Effector memory CD8-positive, alpha-beta T cell (primary cell): Measurements from ENCODE around the gene SNX32.

ENCODE experiments used
- ATAC-seq: fragments of 150-1000 bp; cut with Tn5 transposase; replicated peaks from 2 replicates; pipeline ENCODE4 v1.10.0; 2021; ENCODE audit warnings: mild to moderate bottlenecking, moderate library complexity
- DNase-seq, 3 experiments: peaks; one replicate each; pipeline ENCODE4 v3.0.0; 2021
- H3K27ac Mint-ChIP-seq, 2 donors: one replicate each; pipeline ENCODE4 v1.8.0; 2022; ENCODE audit warnings: mild to moderate bottlenecking in 2 of 2, mixed read lengths in 2 of 2, moderate library complexity in 2 of 2
- H3K27me3 Mint-ChIP-seq, 2 donors: one replicate each; pipeline ENCODE4 v1.8.0; 2022; ENCODE audit warnings: mixed read lengths in 2 of 2
- H3K36me3 Mint-ChIP-seq: one replicate; pipeline ENCODE4 v1.8.0; 2022; ENCODE audit warnings: mild to moderate bottlenecking, moderate library complexity, mixed read lengths; ENCODE audit not compliant: insufficient read depth
- H3K4me1 Mint-ChIP-seq, 2 donors: one replicate each; pipeline ENCODE4 v1.8.0; 2022; ENCODE audit warnings: low read depth in 2 of 2, mixed read lengths in 2 of 2
- H3K4me3 Mint-ChIP-seq, 2 donors: one replicate each; pipeline ENCODE4 v1.8.0; 2022; ENCODE audit warnings: mild to moderate bottlenecking in 2 of 2, mixed read lengths in 2 of 2, moderate library complexity in 2 of 2
- H3K9me3 Mint-ChIP-seq, 2 donors: one replicate each; pipeline ENCODE4 v1.8.0; 2022; ENCODE audit warnings: mixed read lengths in 2 of 2

Gene SNX32

DNA sequence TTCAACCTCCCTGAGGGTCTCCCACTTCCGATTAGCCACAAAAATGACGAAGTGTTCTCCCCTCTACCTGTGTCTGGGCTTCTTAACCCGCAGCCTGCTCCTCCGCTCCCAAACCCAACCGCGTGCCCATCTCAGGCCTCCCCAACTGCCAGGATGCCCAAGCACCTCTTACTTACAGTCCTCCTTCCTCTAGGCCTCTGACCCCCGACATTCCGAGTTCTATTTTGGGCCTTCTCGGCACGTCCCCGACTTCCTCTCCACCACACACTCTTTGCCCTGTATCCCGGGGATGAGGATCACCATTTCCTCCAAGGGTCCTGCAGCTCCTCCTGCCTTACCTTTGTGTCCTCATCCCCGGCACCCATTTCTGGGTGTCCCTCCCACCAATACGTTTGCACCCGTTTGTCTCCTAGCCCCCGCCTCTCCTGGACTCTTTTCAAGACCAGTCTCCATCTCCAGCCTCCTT lies 26.1 kb downstream of the SNX32 start:
- ATAC-seq (no peak), DNase-seq (peak in 1 of 3 experiments; percentile 38)
- peaks cover 47 to 59% of the 10 kb centered on the region in 2 donors for H3K4me1 Mint-ChIP-seq
- no peaks in the 10 kb centered on the region for H3K9me3 Mint-ChIP-seq
- H3K36me3 Mint-ChIP-seq, result peaks cover 78% of the 10 kb centered on the region
- peak overlapping the region; percentile 79 to 92 for H3K27ac Mint-ChIP-seq
- H3K27me3 Mint-ChIP-seq, result no peaks in the 10 kb centered on the region
- peak overlapping the region; percentile 88 to 94 for H3K4me3 Mint-ChIP-seq

- Mint-ChIP-seq H3K9me3 (no peaks in the 10 kb centered on the region), H3K4me1 (peaks cover 49 to 55% of the 10 kb centered on the region in 2 donors), H3K4me3 (peak within 1 kb of the TSS; percentile 88 to 94), H3K36me3 (peaks cover 78% of the 10 kb centered on the region), H3K27me3 (no peaks in the 10 kb centered on the region), H3K27ac (peak within 1 kb of the TSS; percentile 79 to 92)
- peak; percentile 95 to 98 (median 96) for DNase-seq
- ATAC-seq, result peak; percentile 46
These were observed 26.8 kb downstream of the SNX32 start, which contains the start of gene MUS81 for GRCh38 chr11:65860278-65861164. Gene MUS81, plus strand, starts transcription at chr11:65860433. Its CDS starts 321 bp downstream, at chr11:65860754.

- Mint-ChIP-seq H3K9me3 (no peaks in the 10 kb centered on the region), H3K27me3 (no peaks in the 10 kb centered on the region), H3K27ac (peak overlapping the region; percentile 79 to 92), H3K4me3 (peak overlapping the region; percentile 88 to 94), H3K4me1 (peaks cover 45 to 49% of the 10 kb centered on the region in 2 donors), H3K36me3 (peaks cover 77% of the 10 kb centered on the region)
- no peak for ATAC-seq
- DNase-seq, result no peak
These were observed 27.4 kb downstream of the SNX32 start for GRCh38 chr11:65861165-65861505.

- H3K9me3 Mint-ChIP-seq, result no peaks in the 10 kb centered on the region
- peaks cover 76% of the 10 kb centered on the region for H3K36me3 Mint-ChIP-seq
These were observed 27.9 kb downstream of the SNX32 start for GRCh38 chr11:65861533-65862183.

GRCh38 chr11:65862191-65862735 lies 28.5 kb downstream of the SNX32 start:
- Mint-ChIP-seq H3K36me3 (peaks cover 72% of the 10 kb centered on the region), H3K4me3 (peak overlapping the region in 1 of 2 donors; percentile 40), H3K4me1 (peaks cover 37 to 46% of the 10 kb centered on the region in 2 donors), H3K27ac (peak overlapping the region in 1 of 2 donors; percentile 69), H3K9me3 (no peaks in the 10 kb centered on the region), H3K27me3 (no peaks in the 10 kb centered on the region)
- no peak for DNase-seq
- ATAC-seq, result no peak

More at GRCh38 chr11:65861533-65862183, 27.9 kb downstream of the SNX32 start:
- no peaks in the 10 kb centered on the region for H3K27me3 Mint-ChIP-seq
- DNase-seq, result no peak
- no peak for ATAC-seq
- H3K4me3 Mint-ChIP-seq, result peak overlapping the region; percentile 88 to 94
- H3K27ac Mint-ChIP-seq, result peak overlapping the region in 1 of 2 donors; percentile 92
- H3K4me1 Mint-ChIP-seq, result peaks cover 40 to 43% of the 10 kb centered on the region in 2 donors

- Mint-ChIP-seq H3K4me3 (peak overlapping the region in 1 of 2 donors; percentile 40), H3K9me3 (no peaks in the 10 kb centered on the region), H3K27ac (peak overlapping the region in 1 of 2 donors; percentile 69), H3K36me3 (peaks cover 62% of the 10 kb centered on the region), H3K4me1 (peaks cover 37 to 46% of the 10 kb centered on the region in 2 donors), H3K27me3 (no peaks in the 10 kb centered on the region)
- DNase-seq, result no peak
- ATAC-seq, result no peak
These were observed 29.5 kb downstream of the SNX32 start for GRCh38 chr11:65862941-65863888.

GRCh38 chr11:65863889-65864705 lies 30.3 kb downstream of the SNX32 start:
- Mint-ChIP-seq H3K4me3 (no peak overlapping the region), H3K4me1 (peaks cover 28 to 37% of the 10 kb centered on the region in 2 donors), H3K9me3 (no peaks in the 10 kb centered on the region), H3K27ac (peak overlapping the region in 1 of 2 donors; percentile 9), H3K27me3 (no peaks in the 10 kb centered on the region), H3K36me3 (peaks cover 53% of the 10 kb centered on the region)
- ATAC-seq (no peak), DNase-seq (no peak)

DNA sequence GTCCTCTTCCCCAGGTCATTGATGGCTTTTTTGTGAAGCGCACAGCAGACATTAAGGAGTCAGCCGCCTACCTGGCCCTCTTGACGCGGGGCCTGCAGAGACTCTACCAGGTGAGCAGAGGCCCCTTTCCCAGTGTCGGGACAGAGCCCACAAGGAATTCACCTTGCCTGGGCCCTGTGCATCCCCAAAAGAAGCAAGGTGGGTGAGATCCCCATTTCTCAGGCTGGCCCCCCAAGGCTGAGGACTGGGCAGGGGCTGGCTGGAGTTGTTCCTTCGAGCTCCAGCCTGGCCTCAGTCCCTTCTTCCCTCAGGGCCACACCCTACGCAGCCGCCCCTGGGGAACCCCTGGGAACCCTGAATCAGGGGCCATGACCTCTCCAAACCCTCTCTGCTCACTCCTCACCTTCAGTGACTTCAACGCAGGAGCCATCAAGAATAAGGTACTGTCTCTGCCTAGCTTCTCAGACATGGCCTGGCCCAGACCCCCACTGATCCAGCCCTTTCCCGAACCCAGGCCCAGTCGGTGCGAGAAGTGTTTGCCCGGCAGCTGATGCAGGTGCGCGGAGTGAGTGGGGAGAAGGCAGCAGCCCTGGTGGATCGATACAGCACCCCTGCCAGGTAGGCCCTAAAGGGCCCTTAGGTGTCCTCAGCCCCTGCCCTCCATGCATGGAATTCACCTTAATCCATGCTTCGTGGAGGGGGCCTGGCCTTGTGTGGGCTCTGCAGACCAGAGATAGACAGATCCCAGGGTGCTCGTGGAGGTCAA lies 31.1 kb downstream of the SNX32 start:
- Mint-ChIP-seq H3K9me3 (no peaks in the 10 kb centered on the region), H3K36me3 (peaks cover 49% of the 10 kb centered on the region), H3K27ac (no peak overlapping the region), H3K27me3 (no peaks in the 10 kb centered on the region), H3K4me1 (peaks cover 26 to 34% of the 10 kb centered on the region in 2 donors), H3K4me3 (no peak overlapping the region)
- ATAC-seq, result no peak
- no peak for DNase-seq

DNA sequence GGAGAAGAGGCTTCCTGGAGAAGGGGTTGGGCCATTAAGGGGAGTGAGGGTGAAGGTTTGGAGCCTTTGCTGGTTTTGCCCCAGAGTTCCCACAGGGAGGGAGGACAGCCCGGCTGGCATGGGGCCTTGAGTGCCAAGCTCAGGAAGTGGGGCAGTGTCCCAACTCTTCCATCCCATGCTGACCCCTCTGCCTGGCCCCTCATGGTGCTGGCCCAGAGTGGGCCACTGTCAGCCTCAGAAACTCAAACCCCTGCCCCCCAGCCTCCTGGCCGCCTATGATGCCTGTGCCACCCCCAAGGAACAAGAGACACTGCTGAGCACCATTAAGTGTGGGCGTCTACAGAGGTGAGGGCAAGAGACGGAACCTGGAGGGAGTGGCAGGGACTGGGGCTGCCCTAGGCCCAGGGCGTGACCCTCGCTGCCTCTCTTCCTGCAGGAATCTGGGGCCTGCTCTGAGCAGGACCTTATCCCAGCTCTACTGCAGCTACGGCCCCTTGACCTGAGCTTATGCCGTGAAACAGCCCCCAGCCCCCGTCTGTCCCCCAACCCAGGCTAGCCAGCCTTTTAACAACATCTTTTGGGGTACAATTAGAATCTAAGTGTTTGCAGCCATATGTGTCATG lies 31.9 kb downstream of the SNX32 start:
- Mint-ChIP-seq H3K4me3 (no peak overlapping the region), H3K9me3 (no peaks in the 10 kb centered on the region), H3K27me3 (no peaks in the 10 kb centered on the region), H3K4me1 (peaks cover 27 to 33% of the 10 kb centered on the region in 2 donors), H3K36me3 (peaks cover 46% of the 10 kb centered on the region), H3K27ac (no peak overlapping the region)
- DNase-seq, result no peak
- ATAC-seq, result no peak

- no peak overlapping the region for H3K27ac Mint-ChIP-seq
- peaks cover 46% of the 10 kb centered on the region for H3K36me3 Mint-ChIP-seq
- ATAC-seq (no peak), DNase-seq (no peak)
- H3K4me1 Mint-ChIP-seq, result peaks cover 22 to 27% of the 10 kb centered on the region in 2 donors
- no peak overlapping the region for H3K4me3 Mint-ChIP-seq
- H3K27me3 Mint-ChIP-seq, result no peaks in the 10 kb centered on the region
- no peaks in the 10 kb centered on the region for H3K9me3 Mint-ChIP-seq
These were observed 32.9 kb downstream of the SNX32 start for GRCh38 chr11:65866509-65867283.
